T-helper 1 cell treated with Interleukin-12 subunit alpha and Interleukin-12 subunit beta and Interleukin-4 antibody, amounts not matched to agents 30 ng/mL and 1 ng/mL, for 36 hours (primary cell): ENCODE measurements around the gene NCDN. TPM values are rescaled to one million over a fixed set of nuclear protein-coding genes. Genes with fewer than 3 reads are reported as not detected.

ENCODE experiments used
- intact Hi-C: fragments of 100-400 bp; cut with micrococcal nuclease; formaldehyde crosslinking; loops from one replicate; pipeline ENCODE4 v1.15.1; 2024
- total RNA-seq: library from RNA; stranded (reverse); gene quantifications from 2 replicates; pipeline ENCODE4 v1.2.3, GENCODE V29; 2022

Gene NCDN
- total RNA-seq = 70.6 and 72.0 TPM in 2 replicates

- intact Hi-C loops = loop anchor here (1.0 to 5.0 kb wide), 10 partner anchors 51 to 907 kb away; partner anchors contain the start of genes AGO3, MRPS15, PSMB2 and ZMYM4
Measured at GRCh38 chr1:35557611-35558373, at the start of gene NCDN. Gene NCDN, plus strand, starts transcription at chr1:35557799. Its CDS starts 392 bp downstream, at chr1:35558191.

DNA sequence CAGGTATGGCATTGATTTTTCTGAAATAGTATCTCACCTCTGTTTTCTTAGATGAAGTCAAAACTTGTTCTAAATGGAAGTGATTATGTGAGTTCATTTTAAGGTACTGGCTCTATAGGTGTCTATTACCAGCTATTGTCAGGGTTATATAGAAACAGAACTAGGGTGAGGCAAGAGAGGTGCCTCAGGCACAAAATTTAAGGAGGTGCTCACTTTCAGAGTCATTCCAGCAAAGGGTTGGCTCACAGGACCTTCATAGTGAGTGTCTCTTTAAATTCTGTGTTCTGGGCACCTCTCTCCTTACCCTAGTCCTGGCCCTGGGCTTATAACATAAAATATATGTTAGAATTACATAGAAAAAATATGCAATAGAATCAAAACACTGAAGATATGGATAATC, 49.7 kb upstream of the NCDN start:
- intact Hi-C loops = loop anchor here (1.0 to 5.0 kb wide), 2 partner anchors 9 to 424 kb away; partner anchors contain the start of gene AGO3

DNA sequence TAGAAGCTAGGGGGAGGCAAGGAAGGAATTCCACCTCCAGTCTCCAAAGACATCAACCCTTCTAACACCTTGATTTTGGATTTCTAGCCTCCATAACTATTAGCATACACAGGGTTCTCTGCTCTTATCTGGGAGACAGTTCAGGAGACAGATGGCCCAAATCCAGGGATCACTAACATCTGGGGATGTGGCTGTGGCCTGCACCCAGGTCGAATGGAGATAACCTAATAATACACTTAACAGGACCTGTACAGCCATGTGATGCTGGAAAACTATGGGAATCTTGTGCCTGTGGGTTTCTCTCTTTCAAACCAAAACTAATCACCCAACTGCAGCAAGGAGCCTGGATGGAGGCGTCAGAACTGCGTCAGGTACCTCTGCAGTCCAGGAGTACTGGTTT, 48.0 kb upstream of the NCDN start:
- intact Hi-C loops = loop anchor here (5.0 kb wide), 1 partner anchor 423 kb away; the partner anchor contains the start of gene AGO3

- intact Hi-C loops = no loop called here
Measured at GRCh38 chr1:35511305-35511704, 46.3 kb upstream of the NCDN start.

DNA sequence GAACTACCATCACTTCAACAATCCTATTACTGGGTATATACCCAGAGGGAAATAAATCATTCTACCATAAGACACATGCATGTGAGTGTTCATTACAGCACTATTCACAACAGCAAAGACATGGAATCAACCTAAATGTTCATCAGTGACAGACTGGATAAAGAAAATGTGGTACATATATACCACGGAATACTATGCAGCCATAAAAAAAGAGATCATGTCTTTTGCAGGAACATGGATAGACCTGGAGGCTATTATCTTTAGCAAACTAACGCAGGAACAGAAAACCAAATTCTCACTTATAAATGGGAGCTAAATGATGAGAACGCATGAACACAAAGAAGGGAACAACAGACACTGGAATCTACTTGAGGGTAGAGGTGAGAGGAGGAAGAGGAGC, 39.4 kb upstream of the NCDN start:
- intact Hi-C loops = no loop called here

DNA sequence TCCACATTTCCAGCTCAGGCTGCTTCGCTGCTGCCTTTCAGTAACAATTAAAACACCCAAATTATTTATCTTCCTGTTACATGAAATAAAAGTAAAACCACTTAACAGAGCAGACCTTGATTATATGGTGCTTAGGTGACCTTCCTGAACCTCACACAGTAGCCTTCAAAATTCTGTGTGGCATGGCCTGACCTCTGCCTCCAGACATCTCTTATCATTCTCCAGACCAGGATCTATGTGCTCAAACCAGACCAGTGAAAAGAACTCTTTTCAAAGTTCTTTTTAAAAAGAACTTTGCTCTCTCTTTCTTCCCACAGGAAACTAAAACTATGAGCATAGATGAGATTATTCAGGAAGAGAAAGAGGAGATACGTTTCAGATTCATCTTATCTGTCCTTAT, 38.2 kb upstream of the NCDN start:
- intact Hi-C loops = no loop called here

DNA sequence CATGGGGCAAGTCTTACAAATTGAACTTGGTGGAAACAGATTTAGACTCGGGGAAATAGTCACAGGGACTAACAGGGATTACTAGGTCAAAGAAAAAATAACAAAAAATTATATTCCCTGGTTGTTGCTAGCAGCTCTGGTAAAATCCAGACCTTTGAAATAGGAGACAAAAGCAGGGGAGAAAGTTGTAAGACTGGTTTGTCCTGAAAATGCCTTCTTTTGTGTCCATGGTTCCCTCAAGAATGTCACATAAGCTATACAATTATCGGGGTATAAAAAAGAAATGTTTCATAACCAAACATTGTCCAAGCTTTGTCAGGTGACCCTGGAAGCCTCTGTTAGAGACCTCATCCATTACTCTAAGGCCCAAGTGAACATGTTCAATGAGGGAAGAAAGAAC, 33.5 kb upstream of the NCDN start:
- intact Hi-C loops = no loop called here

- intact Hi-C loops = no loop called here
Measured at GRCh38 chr1:35530168-35530567, 27.4 kb upstream of the NCDN start.

DNA sequence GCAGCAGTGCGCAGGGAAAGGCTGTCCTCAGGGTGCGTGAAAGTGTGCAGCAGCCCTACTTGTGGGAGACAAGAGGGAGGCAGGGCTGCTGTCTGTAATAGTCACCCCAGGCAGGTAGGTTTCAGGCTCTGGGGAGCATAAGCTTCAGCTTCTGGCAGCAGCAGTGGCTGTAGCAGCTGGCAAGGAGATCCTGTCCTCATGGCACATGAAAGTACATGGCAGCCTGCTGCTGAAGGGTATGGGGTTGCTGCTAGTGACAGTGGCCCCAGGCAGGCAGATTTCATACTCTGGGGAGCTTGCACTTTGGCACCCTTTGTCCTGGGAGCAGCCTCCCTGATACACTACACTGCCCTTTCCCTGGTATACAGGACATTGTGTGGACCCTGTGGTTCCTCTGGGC, 26.7 kb upstream of the NCDN start:
- intact Hi-C loops = no loop called here

- intact Hi-C loops = no loop called here
Measured at GRCh38 chr1:35531368-35531767, 26.2 kb upstream of the NCDN start.

GRCh38 chr1:35532497-35533223, 24.9 kb upstream of the NCDN start:
- intact Hi-C loops = no loop called here

GRCh38 chr1:35533586-35533985, 24.0 kb upstream of the NCDN start:
- intact Hi-C loops = no loop called here

GRCh38 chr1:35535243-35535642, 22.4 kb upstream of the NCDN start:
- intact Hi-C loops = no loop called here

- intact Hi-C loops = no loop called here
Measured at GRCh38 chr1:35536556-35537162, 20.9 kb upstream of the NCDN start.

DNA sequence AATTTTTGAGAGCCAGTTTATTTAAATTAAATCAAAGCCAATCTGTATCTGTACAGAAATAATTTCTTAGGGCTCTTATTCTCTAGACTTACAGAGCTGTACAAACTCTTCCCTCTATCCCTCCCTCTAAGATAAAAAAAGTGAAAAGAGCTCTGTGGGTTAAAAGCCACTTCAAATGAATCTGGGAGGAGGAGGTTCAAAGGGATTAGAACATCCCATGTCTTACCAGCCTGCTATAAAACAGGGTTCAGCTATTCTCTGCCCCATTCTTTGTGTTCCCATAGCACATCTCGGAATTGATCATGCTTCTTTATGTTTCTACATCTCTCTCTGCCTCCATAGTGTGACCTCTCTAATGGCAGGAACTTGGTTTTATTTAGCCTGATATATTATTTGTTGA, 19.8 kb upstream of the NCDN start:
- intact Hi-C loops = no loop called here

DNA sequence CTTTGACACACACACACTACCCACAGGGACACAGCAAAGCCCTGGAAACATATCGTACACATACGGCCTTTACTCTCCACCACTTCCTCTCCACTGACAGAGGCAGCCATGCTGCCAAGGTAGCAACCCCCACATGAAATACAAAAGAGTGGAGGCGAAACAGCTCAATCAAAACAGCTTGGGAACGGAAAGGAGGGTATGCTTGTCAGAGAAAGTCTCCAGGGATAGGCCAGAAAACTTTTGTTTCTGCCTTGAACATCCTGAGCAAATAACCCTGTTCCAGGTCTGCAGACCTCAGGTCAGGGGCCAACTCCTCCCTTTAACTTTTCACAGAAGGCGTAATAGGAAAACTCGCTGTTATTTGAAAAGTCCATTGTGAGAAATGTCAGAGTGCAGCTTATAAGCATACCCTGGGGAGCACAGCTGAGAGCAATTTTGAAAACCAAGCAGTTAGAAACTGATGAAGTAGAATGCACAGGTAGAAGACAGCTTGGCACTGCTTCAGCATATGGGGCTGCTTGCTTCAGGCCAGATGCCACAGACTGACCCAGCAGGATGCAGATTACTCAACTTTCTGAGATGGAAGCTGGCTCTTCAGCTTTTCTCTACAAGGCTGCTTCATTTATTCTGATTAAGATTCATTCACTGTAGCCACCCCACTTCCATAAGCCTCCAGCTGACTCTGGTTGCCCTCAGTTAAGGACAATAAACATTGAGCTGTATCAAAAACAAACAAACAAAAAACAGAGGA, 18.4 kb upstream of the NCDN start:
- intact Hi-C loops = loop anchor here (1.0 kb wide), 1 partner anchor 33 kb away; no protein-coding TSS in a partner anchor

- intact Hi-C loops = loop anchor here (1.0 kb wide), 1 partner anchor 34 kb away; no protein-coding TSS in a partner anchor
Measured at GRCh38 chr1:35539824-35540261, 17.8 kb upstream of the NCDN start.

GRCh38 chr1:35544976-35545375, 12.6 kb upstream of the NCDN start:
- intact Hi-C loops = loop anchor here (1.0 kb wide), 2 partner anchors 94 to 343 kb away; no protein-coding TSS in a partner anchor

GRCh38 chr1:35546614-35547013, 11.0 kb upstream of the NCDN start:
- intact Hi-C loops = no loop called here

DNA sequence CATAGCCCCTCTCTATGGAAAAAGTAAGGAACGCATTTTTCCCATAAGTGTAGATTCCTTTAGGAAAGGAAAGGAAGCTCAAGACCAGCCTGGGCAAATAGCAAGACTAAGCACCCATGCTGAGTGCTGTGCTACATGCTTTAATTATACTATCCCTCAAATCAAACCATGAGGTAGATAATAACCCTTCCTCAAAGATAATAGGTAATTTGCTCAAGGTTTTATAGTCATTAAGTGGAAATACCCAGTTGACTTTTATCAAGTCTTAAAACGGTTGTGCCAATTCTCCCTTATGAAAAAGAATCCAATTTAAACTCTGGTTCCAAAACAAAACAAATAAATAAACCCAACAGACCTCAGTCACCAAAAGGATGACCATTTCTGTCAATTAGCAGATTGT, 3.7 kb upstream of the NCDN start:
- intact Hi-C loops = no loop called here
